Caco-2 (cell line): ENCODE measurements around the gene RAPGEF5. TPM values are rescaled to one million over a fixed set of nuclear protein-coding genes. Genes with fewer than 3 reads are reported as not detected.

ENCODE experiments used
- BruUV-seq: library from RNA; stranded (reverse); fragments of 400-500 nt; replicated peaks from 2 replicates; lab custom pipeline; 2021; lab: Mats Ljungman, UMichigan
- CTCF ChIA-PET: fragments of 300-600 bp; sonication (Branson Sonifier 250); formaldehyde crosslinking; loops from one replicate; lab custom pipeline; 2022; ENCODE audit warnings: antibody characterized with exemption; lab: Charles Lee
- POLR2A ChIA-PET: fragments of 300-600 bp; sonication (Branson Sonifier 250); formaldehyde crosslinking; loops from one replicate; lab custom pipeline; 2022; ENCODE audit warnings: antibody characterized with exemption; lab: Charles Lee
- DNase-seq, 2 experiments: peaks; one replicate each; pipeline versions ENCODE4 v3.0.0 to v3.0.0-alpha.2; 2020 to 2022
- H3K27me3 ChIP-seq: replicated peaks from 2 replicates; pipeline ENCODE4 v1.6.0; 2011; ENCODE audit warnings: low read length; ENCODE audit not compliant: control insufficient read depth, insufficient read depth
- H3K36me3 ChIP-seq: 2 replicates; pipeline ENCODE4 v1.5.1; 2011; ENCODE audit warnings: low read length; ENCODE audit not compliant: control insufficient read depth, insufficient read depth
- H3K4me1 ChIP-seq: fragments of 250-450 bp; sonication (Bioruptor Pico); 2 replicates; pipeline ENCODE4 v1.5.1; 2020; ENCODE audit warnings: mild to moderate bottlenecking
- H3K4me3 ChIP-seq: 2 replicates; pipeline ENCODE4 v1.5.1; 2011; ENCODE audit warnings: low read depth, mild to moderate bottlenecking, control low read depth, low read length
- H3K9me3 ChIP-seq: fragments of 250-450 bp; sonication (Bioruptor Pico); 2 replicates; pipeline ENCODE4 v1.5.1; 2020; ENCODE audit warnings: mild to moderate bottlenecking, moderate library complexity
- H3K27ac Mint-ChIP-seq: one replicate; pipeline ENCODE4 v1.8.0; 2022; ENCODE audit warnings: mixed read lengths; ENCODE audit not compliant: unreplicated experiment
- H3K27me3 Mint-ChIP-seq: one replicate; pipeline ENCODE4 v1.8.0; 2022; ENCODE audit warnings: mixed read lengths; ENCODE audit not compliant: insufficient read depth, unreplicated experiment
- H3K36me3 Mint-ChIP-seq: one replicate; pipeline ENCODE4 v1.8.0; 2022; ENCODE audit warnings: mild to moderate bottlenecking, mixed read lengths; ENCODE audit not compliant: insufficient read depth, unreplicated experiment
- H3K4me1 Mint-ChIP-seq: one replicate; pipeline ENCODE4 v1.8.0; 2022; ENCODE audit warnings: low read depth, mixed read lengths; ENCODE audit not compliant: unreplicated experiment
- H3K4me3 Mint-ChIP-seq: one replicate; pipeline ENCODE4 v1.8.0; 2022; ENCODE audit warnings: mild to moderate bottlenecking, moderate library complexity, mixed read lengths; ENCODE audit not compliant: unreplicated experiment
- H3K9me3 Mint-ChIP-seq: one replicate; pipeline ENCODE4 v1.8.0; 2022; ENCODE audit warnings: mixed read lengths; ENCODE audit not compliant: unreplicated experiment
- intact Hi-C: fragments of 100-400 bp; cut with micrococcal nuclease; formaldehyde crosslinking; loops from one replicate; pipeline ENCODE4 v1.10.0; 2022; ENCODE audit not compliant: unreplicated experiment
- total RNA-seq: library from RNA; stranded (reverse); gene quantifications from 2 replicates; pipeline ENCODE4 v1.2.3, GENCODE V29; 2022
- TF ChIP-seq, protein P1 (sequence below), 2 experiments: fragments of 200-600 bp in 1 of 2; IDR thresholded peaks; 1 replicate in 1 of 2; 2 replicates in 1 of 2; pipeline versions ENCODE4 v1.5.1 to v1.8.0; 2011 to 2022; ENCODE audit warnings: antibody characterized with exemption in 1 of 2, control low read depth in 1 of 2, inconsistent platforms in 1 of 2, low read depth in 1 of 2, low read length in 1 of 2, mild to moderate bottlenecking in 1 of 2, moderate library complexity in 1 of 2; ENCODE audit not compliant: insufficient read depth in 1 of 2, severe bottlenecking in 1 of 2, unreplicated experiment in 1 of 2

Gene RAPGEF5
- total RNA-seq, 1 experiment from 2014 or later, result 16.9 TPM

DNA sequence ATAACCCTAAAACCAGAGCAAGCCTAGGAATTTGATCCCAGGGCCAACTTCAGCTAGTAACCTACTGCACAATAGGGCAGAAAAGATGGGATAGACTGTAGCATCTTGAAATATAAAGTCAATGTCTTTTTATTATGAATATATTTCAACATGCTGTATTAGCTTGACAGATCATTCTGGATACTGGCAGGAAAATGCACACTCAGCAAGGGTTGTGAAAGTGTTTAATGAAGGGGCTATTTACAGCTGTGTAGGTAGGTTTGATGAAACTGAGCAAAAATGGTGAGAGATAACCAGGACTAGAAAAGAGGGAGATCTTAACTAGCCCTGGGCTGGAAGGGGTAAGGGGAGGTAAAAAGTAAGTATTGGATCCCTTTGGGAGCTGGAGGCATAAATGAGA, 156.2 kb downstream of the RAPGEF5 start:
- DNase-seq, result no peak
- H3K9me3 Mint-ChIP-seq, result no peaks in the 10 kb centered on the region
- H3K27me3 Mint-ChIP-seq, result no peaks in the 10 kb centered on the region
- H3K36me3 Mint-ChIP-seq, result no peaks in the 10 kb centered on the region
- TF ChIP-seq, protein P1, sequence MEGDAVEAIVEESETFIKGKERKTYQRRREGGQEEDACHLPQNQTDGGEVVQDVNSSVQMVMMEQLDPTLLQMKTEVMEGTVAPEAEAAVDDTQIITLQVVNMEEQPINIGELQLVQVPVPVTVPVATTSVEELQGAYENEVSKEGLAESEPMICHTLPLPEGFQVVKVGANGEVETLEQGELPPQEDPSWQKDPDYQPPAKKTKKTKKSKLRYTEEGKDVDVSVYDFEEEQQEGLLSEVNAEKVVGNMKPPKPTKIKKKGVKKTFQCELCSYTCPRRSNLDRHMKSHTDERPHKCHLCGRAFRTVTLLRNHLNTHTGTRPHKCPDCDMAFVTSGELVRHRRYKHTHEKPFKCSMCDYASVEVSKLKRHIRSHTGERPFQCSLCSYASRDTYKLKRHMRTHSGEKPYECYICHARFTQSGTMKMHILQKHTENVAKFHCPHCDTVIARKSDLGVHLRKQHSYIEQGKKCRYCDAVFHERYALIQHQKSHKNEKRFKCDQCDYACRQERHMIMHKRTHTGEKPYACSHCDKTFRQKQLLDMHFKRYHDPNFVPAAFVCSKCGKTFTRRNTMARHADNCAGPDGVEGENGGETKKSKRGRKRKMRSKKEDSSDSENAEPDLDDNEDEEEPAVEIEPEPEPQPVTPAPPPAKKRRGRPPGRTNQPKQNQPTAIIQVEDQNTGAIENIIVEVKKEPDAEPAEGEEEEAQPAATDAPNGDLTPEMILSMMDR (IDR thresholded peaks at IDR 0.05; ENCODE audit: insufficient read depth in 1 of 2, low read depth in 1 of 2, low read length in 1 of 2, severe bottlenecking in 1 of 2, unreplicated experiment in 1 of 2), result no peak
- H3K4me3 Mint-ChIP-seq, result no peak overlapping the region
- Histone ChIP-seq H3K9me3 (no peaks in the 10 kb centered on the region), H3K4me3 (no peak overlapping the region), H3K4me1 (no peaks in the 10 kb centered on the region), H3K27me3 (no peaks in the 10 kb centered on the region), H3K36me3 (no peaks in the 10 kb centered on the region; the same call in 1 of the 2 replicates)
- peaks cover 14% of the 10 kb centered on the region for H3K4me1 Mint-ChIP-seq
- no TSS peak for BruUV-seq
- intact Hi-C loops, result no loop called here
- ChIA-PET POLR2A (no interaction called here), CTCF (no interaction called here)
- H3K27ac Mint-ChIP-seq, result no peak overlapping the region

DNA sequence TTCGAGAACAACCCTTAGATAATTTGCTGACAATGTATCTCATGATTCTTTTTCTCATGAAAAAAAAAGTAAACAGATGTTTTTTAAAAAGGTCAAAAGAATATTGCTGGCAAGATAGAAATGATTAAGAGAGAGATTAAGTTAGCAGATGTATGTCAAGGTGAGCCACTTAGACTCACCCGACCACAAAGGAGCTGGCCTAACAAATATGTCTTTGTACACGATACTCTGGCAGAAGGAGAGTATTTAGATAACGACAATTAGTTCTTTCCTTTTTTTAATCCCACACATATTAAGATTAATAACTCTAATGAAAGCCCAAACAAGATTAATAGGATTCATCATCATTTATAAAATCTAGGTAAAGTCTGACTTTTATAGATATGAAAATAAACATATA, 156.7 kb downstream of the RAPGEF5 start:
- H3K27ac Mint-ChIP-seq, result no peak overlapping the region
- Histone ChIP-seq H3K4me1 (no peaks in the 10 kb centered on the region), H3K36me3 (no peaks in the 10 kb centered on the region; the same call in 1 of the 2 replicates), H3K4me3 (no peak overlapping the region), H3K9me3 (no peaks in the 10 kb centered on the region), H3K27me3 (no peaks in the 10 kb centered on the region)
- no peak overlapping the region for H3K4me3 Mint-ChIP-seq
- no TSS peak for BruUV-seq
- TF ChIP-seq, protein P1 (IDR thresholded peaks at IDR 0.05; ENCODE audit: insufficient read depth in 1 of 2, low read depth in 1 of 2, low read length in 1 of 2, severe bottlenecking in 1 of 2, unreplicated experiment in 1 of 2), result no peak
- peaks cover 14% of the 10 kb centered on the region for H3K4me1 Mint-ChIP-seq
- DNase-seq, result no peak
- CTCF ChIA-PET, result no interaction called here
- intact Hi-C loops, result no loop called here
- H3K36me3 Mint-ChIP-seq, result no peaks in the 10 kb centered on the region
- POLR2A ChIA-PET, result no interaction called here
- no peaks in the 10 kb centered on the region for H3K9me3 Mint-ChIP-seq
- H3K27me3 Mint-ChIP-seq, result no peaks in the 10 kb centered on the region

DNA sequence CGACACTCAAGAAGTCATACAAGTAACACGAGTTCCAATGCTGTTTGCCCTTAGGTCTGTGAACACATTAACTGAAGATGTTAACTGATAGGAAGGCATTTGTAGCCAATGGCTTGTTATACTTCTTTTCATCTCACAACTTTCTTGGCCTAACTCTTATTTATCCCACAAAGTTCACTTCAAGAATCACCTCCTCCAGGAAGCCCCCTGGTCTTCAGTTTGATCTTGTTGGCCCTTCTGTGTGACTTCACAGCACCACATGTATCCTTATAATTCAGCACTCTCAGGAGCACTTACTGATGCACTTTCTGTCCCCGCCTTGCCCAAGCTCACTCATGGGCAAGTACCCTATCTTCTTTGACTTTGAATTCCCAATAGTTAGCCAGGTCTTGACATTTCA, 159.6 kb downstream of the RAPGEF5 start:
- Histone ChIP-seq H3K4me3 (no peak overlapping the region), H3K9me3 (no peaks in the 10 kb centered on the region), H3K36me3 (no peaks in the 10 kb centered on the region; the same call in 1 of the 2 replicates), H3K4me1 (no peaks in the 10 kb centered on the region), H3K27me3 (no peaks in the 10 kb centered on the region)
- CTCF ChIA-PET, result interaction anchor here (0.6 kb wide), 1 partner anchor 114 kb away, joined by 5 read pairs; no protein-coding TSS in a partner anchor
- Mint-ChIP-seq H3K36me3 (peaks cover 6% of the 10 kb centered on the region), H3K27me3 (no peaks in the 10 kb centered on the region), H3K27ac (no peak overlapping the region), H3K4me1 (peaks cover 6% of the 10 kb centered on the region), H3K4me3 (no peak overlapping the region), H3K9me3 (no peaks in the 10 kb centered on the region)
- no TSS peak for BruUV-seq
- intact Hi-C loops, result no loop called here
- TF ChIP-seq, protein P1 (IDR thresholded peaks at IDR 0.05; ENCODE audit: insufficient read depth in 1 of 2, low read depth in 1 of 2, low read length in 1 of 2, severe bottlenecking in 1 of 2, unreplicated experiment in 1 of 2), result no peak
- POLR2A ChIA-PET, result no interaction called here
- no peak for DNase-seq
